Measurements from ENCODE around the gene MAB21L3.
A peak's percentile ranks its signal among the peaks of the same experiment; 100 is the strongest.
"Not testable (repeated sequence)": the region's sequence is repeated elsewhere in the genome, so short reads cannot be mapped to it uniquely, and the experiment has no call there.

MAB21L3 gene

GRCh38 chr1:116133696-116134475 is 22.7 kb downstream of the MAB21L3 start:
- no peak overlapping the region for H3K4me3 ChIP-seq (ENCODE audit: low read depth, low read length)

GRCh38 chr1:116134476-116134773 is 23.2 kb downstream of the MAB21L3 start:
- H3K4me3 ChIP-seq (ENCODE audit: low read depth, low read length): no peak overlapping the region

DNA sequence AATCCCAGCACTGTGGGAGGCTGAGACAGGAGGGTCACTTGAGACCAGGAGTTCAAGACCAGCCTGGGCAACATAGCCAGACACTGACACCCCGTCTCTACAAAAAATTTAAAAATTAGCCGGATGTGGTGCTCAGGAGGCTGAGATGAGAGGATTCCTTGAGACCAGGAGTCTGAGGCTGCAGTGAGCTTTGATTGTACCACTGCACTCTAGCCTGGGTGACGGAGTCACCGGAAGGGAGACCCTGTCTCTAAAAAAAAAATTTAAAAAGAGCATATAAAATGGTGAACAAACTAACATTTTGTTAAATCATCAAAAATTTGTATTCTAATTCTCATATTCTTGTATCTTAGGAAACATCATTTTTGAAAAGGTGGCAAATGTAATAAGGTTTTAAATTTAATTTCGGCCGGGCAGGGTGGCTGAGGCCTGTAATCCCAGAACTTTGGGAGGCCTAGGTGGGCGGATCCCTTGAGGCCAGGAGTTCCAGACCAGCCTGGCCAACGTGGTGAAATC is 27.1 kb downstream of the MAB21L3 start:
- no peak overlapping the region for H3K4me3 ChIP-seq (ENCODE audit: low read depth, low read length)

- H3K4me3 ChIP-seq (ENCODE audit: low read depth, low read length): no peak overlapping the region
These were observed 28.5 kb downstream of the MAB21L3 start for GRCh38 chr1:116139592-116140134.

GRCh38 chr1:116144151-116144550 is 33.0 kb downstream of the MAB21L3 start:
- H3K4me3 ChIP-seq (ENCODE audit: low read depth, low read length): no peak overlapping the region

- not testable (repeated sequence) for H3K4me3 ChIP-seq (ENCODE audit: low read depth, low read length)
These were observed 35.4 kb downstream of the MAB21L3 start for GRCh38 chr1:116146447-116147113.

- no peak overlapping the region for H3K4me3 ChIP-seq (ENCODE audit: low read depth, low read length)
These were observed 35.9 kb downstream of the MAB21L3 start for GRCh38 chr1:116147114-116147510.

- H3K4me3 ChIP-seq (ENCODE audit: low read depth, low read length): no peak overlapping the region
These were observed 36.8 kb downstream of the MAB21L3 start for GRCh38 chr1:116147972-116148371.

DNA sequence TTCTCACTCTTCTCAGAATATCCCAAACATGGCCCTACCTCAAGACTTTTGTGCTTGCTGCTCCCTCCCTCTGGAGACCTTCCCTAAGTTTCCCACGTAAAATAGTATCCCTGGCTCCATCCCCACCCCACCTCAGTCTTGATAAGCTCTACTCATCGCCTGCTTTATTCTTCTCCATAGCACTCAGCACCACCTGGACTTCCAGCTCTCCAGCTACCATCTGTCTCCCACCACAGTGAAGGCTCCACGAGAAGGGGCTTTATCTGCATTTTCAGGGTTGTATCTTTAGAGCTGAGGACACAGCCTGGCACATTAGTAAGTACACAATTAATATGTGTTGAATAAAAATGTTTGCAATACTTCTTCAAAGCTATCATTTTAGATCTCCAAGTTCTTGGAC is 37.8 kb downstream of the MAB21L3 start:
- no peak overlapping the region for H3K4me3 ChIP-seq (ENCODE audit: low read depth, low read length)

DNA sequence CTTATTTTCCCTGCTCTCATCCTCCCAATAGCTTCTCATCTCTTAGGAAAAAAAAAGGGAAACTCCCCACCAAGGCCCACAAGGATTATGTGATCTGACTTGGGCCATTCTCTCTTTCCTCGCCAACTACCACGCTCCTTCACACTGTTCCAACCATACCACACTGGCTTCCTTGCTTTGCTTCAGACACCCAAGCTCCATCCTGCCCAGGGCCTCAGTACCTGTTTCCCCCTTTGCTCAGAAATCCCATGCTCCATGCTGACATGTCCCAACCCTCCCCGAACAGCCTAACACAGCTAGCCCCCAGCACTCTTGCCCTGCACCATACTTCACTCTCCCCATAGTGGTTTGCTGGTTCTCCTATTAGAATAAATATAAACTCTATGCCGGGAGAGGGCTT is 39.2 kb downstream of the MAB21L3 start:
- H3K4me3 ChIP-seq (ENCODE audit: low read depth, low read length): no peak overlapping the region

DNA sequence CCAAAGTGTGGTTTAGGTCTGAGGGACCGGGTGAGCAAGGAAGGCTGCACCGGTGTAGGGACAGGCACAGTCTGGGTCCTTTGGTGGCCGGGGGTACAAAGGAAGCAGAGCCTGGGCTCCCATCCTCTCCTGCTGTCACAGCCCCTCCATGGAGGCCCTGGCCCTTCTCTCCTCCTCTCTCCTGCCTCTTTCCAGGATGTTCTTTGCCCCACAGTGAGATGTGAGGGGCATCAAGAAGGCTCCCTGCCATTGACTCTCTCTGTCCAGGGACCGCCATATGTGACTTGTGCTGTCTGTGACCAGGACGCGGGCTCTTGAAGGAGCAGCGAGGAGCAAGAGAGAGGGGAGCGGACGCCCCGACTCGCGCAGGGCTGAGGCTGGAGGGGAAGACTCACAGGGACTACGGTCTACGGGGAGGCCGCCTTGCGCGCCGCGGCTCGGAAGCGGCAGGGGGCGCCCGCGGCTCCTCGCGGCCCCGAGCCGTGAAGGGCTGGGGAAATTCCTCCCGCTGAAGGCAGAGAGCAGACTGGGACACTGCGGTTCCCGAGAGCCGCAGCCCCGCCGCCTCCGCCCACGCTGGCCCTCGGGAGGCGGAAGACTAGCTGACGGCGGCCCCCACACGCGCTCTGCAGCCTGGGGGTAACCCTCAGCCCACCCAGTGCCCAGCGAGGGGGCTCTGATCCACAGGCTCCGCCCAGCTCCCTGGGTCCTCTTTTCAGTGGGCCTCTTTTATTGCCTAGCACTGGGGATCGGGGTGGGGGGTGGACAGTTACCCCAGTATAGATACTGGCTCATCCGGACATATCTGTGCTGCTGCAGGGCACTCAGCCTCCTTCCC is 40.8 kb downstream of the MAB21L3 start:
- H3K4me3 ChIP-seq (ENCODE audit: low read depth, low read length): peak overlapping the region; percentile 33

GRCh38 chr1:116152577-116152943 is 41.4 kb downstream of the MAB21L3 start:
- peak overlapping the region; percentile 33 for H3K4me3 ChIP-seq (ENCODE audit: low read depth, low read length)

DNA sequence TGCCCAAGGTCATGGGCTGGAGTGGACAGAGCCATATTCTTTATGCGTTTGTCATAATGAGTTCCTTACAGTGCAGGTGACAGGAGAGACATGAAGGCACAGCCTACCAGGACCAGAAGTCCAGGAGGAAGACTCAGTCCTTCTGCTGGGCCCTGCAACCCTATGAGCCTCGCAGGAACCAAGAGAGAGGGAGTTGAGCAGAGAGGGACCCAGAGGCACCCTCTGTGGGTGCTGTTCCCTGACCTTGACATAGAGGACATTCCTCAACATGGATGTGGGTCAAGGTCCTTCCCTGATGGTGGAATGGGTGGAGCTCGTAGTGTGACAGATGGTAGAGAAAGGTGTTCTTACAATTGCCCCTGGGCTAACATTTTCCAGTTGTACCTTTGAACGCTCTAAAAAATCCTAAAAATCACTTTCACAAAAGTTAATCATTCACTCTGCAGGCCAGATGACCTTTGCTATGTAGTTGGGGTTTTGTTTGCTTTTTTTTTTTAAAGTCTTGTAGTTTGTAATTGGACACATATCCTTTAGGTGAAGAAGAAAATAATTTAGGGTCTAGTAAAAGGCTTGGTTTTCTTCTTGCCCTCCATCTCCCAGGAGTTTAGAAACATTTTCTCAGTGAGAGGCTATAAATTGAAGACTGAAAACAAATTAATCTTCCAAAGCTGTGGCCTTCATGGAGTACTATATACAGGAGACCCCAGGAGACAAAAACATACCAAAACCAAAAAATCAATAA is 41.9 kb downstream of the MAB21L3 start:
- no peak overlapping the region for H3K4me3 ChIP-seq (ENCODE audit: low read depth, low read length)

GRCh38 chr1:116153692-116154031 is 42.5 kb downstream of the MAB21L3 start:
- no peak overlapping the region for H3K4me3 ChIP-seq (ENCODE audit: low read depth, low read length)

DNA sequence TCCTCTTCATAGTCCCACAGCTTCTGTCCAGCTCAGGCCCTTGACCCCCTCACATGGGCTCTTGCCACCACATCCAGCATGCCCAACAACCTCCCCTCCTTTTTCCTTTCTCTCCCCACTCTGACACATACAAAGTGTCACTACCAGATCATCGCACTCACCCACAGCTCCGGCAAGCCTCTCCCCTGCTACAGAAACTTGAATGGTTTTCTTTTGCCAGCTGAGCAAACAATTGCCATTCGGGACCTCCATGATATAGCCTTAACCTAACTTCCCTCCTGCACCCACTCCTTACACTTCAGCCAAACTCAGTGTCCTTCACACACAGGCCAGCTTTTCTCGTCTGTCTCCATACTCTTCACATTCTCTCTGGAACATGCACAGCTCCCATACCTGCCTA is 43.3 kb downstream of the MAB21L3 start:
- no peak overlapping the region for H3K4me3 ChIP-seq (ENCODE audit: low read depth, low read length)

- no peak overlapping the region for H3K4me3 ChIP-seq (ENCODE audit: low read depth, low read length)
These were observed 45.9 kb downstream of the MAB21L3 start for GRCh38 chr1:116157096-116157495.

GRCh38 chr1:116159177-116159576 is 48.0 kb downstream of the MAB21L3 start:
- H3K4me3 ChIP-seq (ENCODE audit: low read depth, low read length): no peak overlapping the region

DNA sequence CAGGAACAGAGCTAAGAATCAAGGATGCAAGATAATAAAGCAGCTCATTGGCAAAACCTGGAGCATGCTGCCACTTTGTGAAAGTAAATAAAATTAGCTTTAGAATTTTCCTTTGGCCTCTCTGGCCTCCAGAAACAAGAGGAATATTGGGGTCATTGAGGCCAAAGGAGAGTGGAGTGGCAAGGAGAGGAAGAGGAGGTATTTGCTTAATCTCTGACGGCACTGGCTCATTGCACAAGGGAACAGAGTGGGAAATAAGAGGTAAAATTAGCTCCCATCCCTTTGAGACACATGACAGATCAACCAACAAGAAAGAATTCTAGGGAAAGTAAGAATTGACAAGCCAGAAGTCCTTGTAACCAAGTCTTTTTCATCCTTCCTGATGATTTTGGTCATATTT is 48.4 kb downstream of the MAB21L3 start:
- no peak overlapping the region for H3K4me3 ChIP-seq (ENCODE audit: low read depth, low read length)

DNA sequence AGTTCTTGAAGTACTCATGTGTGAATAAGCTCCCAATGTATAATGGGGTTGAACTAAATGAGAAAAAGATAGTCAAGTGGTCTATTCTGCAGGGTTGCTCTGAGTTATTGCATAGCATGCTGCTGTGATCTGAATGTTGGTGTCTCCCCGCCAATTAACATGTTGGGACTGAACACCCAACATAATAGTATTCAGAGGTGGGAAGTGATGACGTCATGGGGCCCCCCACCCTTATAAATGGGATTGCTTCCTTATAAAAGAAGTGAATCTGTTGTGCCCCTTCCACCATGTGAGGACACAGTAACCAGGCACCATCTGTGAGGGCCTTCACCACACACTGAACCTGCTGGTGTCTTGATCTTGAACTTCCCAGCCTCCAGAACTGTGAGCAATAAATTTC is 50.2 kb downstream of the MAB21L3 start:
- H3K4me3 ChIP-seq (ENCODE audit: low read depth, low read length): no peak overlapping the region

DNA sequence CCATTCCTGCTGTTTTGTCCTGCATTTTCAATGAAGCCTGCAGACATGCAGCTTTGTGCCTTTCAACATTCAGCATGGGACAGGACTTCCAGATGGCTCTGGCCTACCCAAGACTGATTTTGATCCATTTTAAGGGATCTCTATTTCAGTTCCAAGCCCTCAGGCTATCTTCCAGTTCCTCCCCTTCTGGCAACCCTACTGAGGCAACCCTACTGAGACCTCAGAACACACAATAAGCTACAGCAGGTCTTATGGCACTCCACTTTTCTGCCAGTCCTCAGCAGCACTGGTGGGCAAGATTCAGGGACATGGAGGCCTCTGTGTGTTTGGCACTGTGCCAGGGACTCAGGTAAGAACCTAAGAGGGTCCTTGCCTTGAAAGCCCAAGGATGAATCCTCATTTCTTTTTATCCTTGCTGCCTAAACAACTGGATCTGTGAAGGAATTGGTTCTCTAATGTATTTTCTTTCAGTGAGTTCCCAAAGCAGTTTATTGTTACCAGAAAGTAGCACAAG is 50.7 kb downstream of the MAB21L3 start:
- H3K4me3 ChIP-seq (ENCODE audit: low read depth, low read length): no peak overlapping the region

- H3K4me3 ChIP-seq (ENCODE audit: low read depth, low read length): no peak overlapping the region
These were observed 52.3 kb downstream of the MAB21L3 start for GRCh38 chr1:116163533-116163932.
